Fibroblast of skin of back (primary cell): ENCODE results near the gene C20orf202. TPM values are rescaled to one million over a fixed set of nuclear protein-coding genes. Genes with fewer than 3 reads are reported as not detected.

Experiments
- DNase-seq: peaks from one replicate; pipeline ENCODE4 v3.0.0-alpha.2; 2013
- polyA plus RNA-seq, 2 experiments: library from polyadenylated mRNA; unstranded; fragments of 120-200 nt; gene quantifications; one replicate each; pipeline ENCODE4 v1.2.1, GENCODE V29; 2013; ENCODE audit not compliant: insufficient read length in 2 of 2

The C20orf202 gene
- not detected for polyA plus RNA-seq (2013, experiment 1 of 2; ENCODE audit: insufficient read length)
- polyA plus RNA-seq (2013, experiment 2 of 2; ENCODE audit: insufficient read length): not detected

GRCh38 chr20:1202762-1203504 is at the start of gene C20orf202:
C20orf202 (plus strand) TSS chr20:1203454; CDS start chr20:1203586, 132 bp downstream.
- no peak for DNase-seq

GRCh38 chr20:1154226-1154625 is 49.0 kb upstream of the C20orf202 start:
- no peak for DNase-seq

GRCh38 chr20:1154691-1155090 is 48.6 kb upstream of the C20orf202 start:
- DNase-seq: no peak

GRCh38 chr20:1155342-1155741 is 47.9 kb upstream of the C20orf202 start:
- no peak for DNase-seq

- DNase-seq: no peak
Observed at GRCh38 chr20:1160496-1160895, 42.8 kb upstream of the C20orf202 start.

- no peak for DNase-seq
Observed at GRCh38 chr20:1160991-1161390, 42.3 kb upstream of the C20orf202 start.

- DNase-seq: no peak
Observed at GRCh38 chr20:1163105-1163504, 40.1 kb upstream of the C20orf202 start.

GRCh38 chr20:1163653-1164052 is 39.6 kb upstream of the C20orf202 start:
- no peak for DNase-seq

- DNase-seq: no peak
Observed at GRCh38 chr20:1164871-1165270, 38.4 kb upstream of the C20orf202 start.

- DNase-seq: no peak
Observed at GRCh38 chr20:1165521-1165920, 37.7 kb upstream of the C20orf202 start.

- DNase-seq: no peak
Observed at GRCh38 chr20:1165941-1166340, 37.3 kb upstream of the C20orf202 start.

GRCh38 chr20:1166948-1167720 is 36.1 kb upstream of the C20orf202 start:
- DNase-seq: no peak

GRCh38 chr20:1169224-1169623 is 34.0 kb upstream of the C20orf202 start:
- no peak for DNase-seq

- peak; percentile 47 for DNase-seq
Observed at GRCh38 chr20:1171461-1172093, 31.7 kb upstream of the C20orf202 start.

GRCh38 chr20:1173698-1174097 is 29.6 kb upstream of the C20orf202 start:
- no peak for DNase-seq

- no peak for DNase-seq
Observed at GRCh38 chr20:1174787-1175186, 28.5 kb upstream of the C20orf202 start.

GRCh38 chr20:1177680-1178079 is 25.6 kb upstream of the C20orf202 start:
- no peak for DNase-seq

- no peak for DNase-seq
Observed at GRCh38 chr20:1178103-1178502, 25.2 kb upstream of the C20orf202 start.

- DNase-seq: no peak
Observed at GRCh38 chr20:1178623-1179022, 24.6 kb upstream of the C20orf202 start.

GRCh38 chr20:1180949-1181348 is 22.3 kb upstream of the C20orf202 start:
- no peak for DNase-seq

GRCh38 chr20:1182106-1182505 is 21.1 kb upstream of the C20orf202 start:
- DNase-seq: no peak

GRCh38 chr20:1183153-1183552 is 20.1 kb upstream of the C20orf202 start:
- no peak for DNase-seq

GRCh38 chr20:1184260-1184637 is 19.0 kb upstream of the C20orf202 start:
- DNase-seq: no peak
